Fibroblast of peridontal ligament (primary cell): ENCODE results near the gene GNA15.

Source experiments
- DNase-seq: peaks from one replicate; pipeline ENCODE4 v3.0.0-alpha.2; 2010; ENCODE audit errors: extremely low read depth

Gene GNA15

GRCh38 chr19:3106509-3107141 lies 29.2 kb upstream of the GNA15 start:
- DNase-seq = no peak

- no peak for DNase-seq
These were observed 28.2 kb upstream of the GNA15 start for GRCh38 chr19:3107658-3108057.

GRCh38 chr19:3108775-3109174 lies 27.1 kb upstream of the GNA15 start:
- peak; percentile 53 for DNase-seq

GRCh38 chr19:3109491-3109890 lies 26.3 kb upstream of the GNA15 start:
- DNase-seq = no peak

GRCh38 chr19:3110126-3110825 lies 25.6 kb upstream of the GNA15 start:
- no peak for DNase-seq

GRCh38 chr19:3111586-3112247 lies 24.1 kb upstream of the GNA15 start:
- no peak for DNase-seq

GRCh38 chr19:3112375-3113099 lies 23.3 kb upstream of the GNA15 start:
- DNase-seq = no peak

- DNase-seq = no peak
These were observed 22.5 kb upstream of the GNA15 start for GRCh38 chr19:3113100-3114017.

- no peak for DNase-seq
These were observed 21.7 kb upstream of the GNA15 start for GRCh38 chr19:3114018-3114726.

GRCh38 chr19:3114811-3115210 lies 21.0 kb upstream of the GNA15 start:
- DNase-seq = no peak

- no peak for DNase-seq
These were observed 20.4 kb upstream of the GNA15 start for GRCh38 chr19:3115411-3115810.

- no peak for DNase-seq
These were observed 19.8 kb upstream of the GNA15 start for GRCh38 chr19:3115916-3116602.

GRCh38 chr19:3116621-3117020 lies 19.2 kb upstream of the GNA15 start:
- no peak for DNase-seq

GRCh38 chr19:3117716-3118115 lies 18.1 kb upstream of the GNA15 start:
- no peak for DNase-seq

GRCh38 chr19:3118232-3119070 lies 17.4 kb upstream of the GNA15 start:
- no peak for DNase-seq

- no peak for DNase-seq
These were observed 16.7 kb upstream of the GNA15 start for GRCh38 chr19:3119071-3119595.

GRCh38 chr19:3119693-3120380 lies 16.0 kb upstream of the GNA15 start:
- DNase-seq = no peak

- DNase-seq = no peak
These were observed 15.1 kb upstream of the GNA15 start for GRCh38 chr19:3120611-3121276.
